OCI-LY1 (cell line): Measurements from ENCODE around the gene LGALS12.

Source experiments
- H2AFZ ChIP-seq: fragments of 200-600 bp; sonication (generic), shearing (Covaris generic); 2 replicates; pipeline ENCODE4 v1.6.0; 2014; ENCODE audit warnings: antibody characterized with exemption, mild to moderate bottlenecking, low read length
- H3F3A ChIP-seq: fragments of 200-600 bp; sonication (generic), shearing (Covaris generic); 2 replicates; pipeline ENCODE4 v1.6.0; 2014; ENCODE audit warnings: mild to moderate bottlenecking, antibody characterized with exemption, low read length, moderate library complexity; ENCODE audit not compliant: insufficient read depth
- H3K27ac ChIP-seq: fragments of 200-600 bp; sonication (generic); 2 replicates; pipeline ENCODE4 v1.5.1; 2014; ENCODE audit warnings: low read length, mixed run types, mild to moderate bottlenecking, low read depth; ENCODE audit not compliant: poor library complexity, severe bottlenecking
- H3K27me3 ChIP-seq: fragments of 200-600 bp; sonication (generic); 2 replicates; pipeline ENCODE4 v1.6.0; 2014; ENCODE audit warnings: antibody characterized with exemption, mild to moderate bottlenecking, low read length, moderate library complexity; ENCODE audit not compliant: insufficient read depth
- H3K36me3 ChIP-seq: fragments of 200-600 bp; sonication (generic); 2 replicates; pipeline ENCODE4 v1.6.1; 2014; ENCODE audit warnings: mild to moderate bottlenecking, antibody characterized with exemption, low read length, moderate library complexity, mixed read lengths; ENCODE audit not compliant: insufficient read depth
- H3K4me1 ChIP-seq: fragments of 200-600 bp; sonication (generic); 2 replicates; pipeline ENCODE4 v1.5.1; 2014; ENCODE audit warnings: mild to moderate bottlenecking, low read length, moderate library complexity; ENCODE audit not compliant: insufficient read depth, severe bottlenecking
- H3K4me2 ChIP-seq: fragments of 200-600 bp; sonication (generic), shearing (Covaris generic); 2 replicates; pipeline ENCODE4 v1.6.1; 2014; ENCODE audit warnings: low read length
- H3K4me3 ChIP-seq: fragments of 200-600 bp; sonication (generic); 2 replicates; pipeline ENCODE4 v1.5.1; 2014; ENCODE audit warnings: low read length, low read depth, mild to moderate bottlenecking, mixed read lengths; ENCODE audit not compliant: poor library complexity, severe bottlenecking
- H3K79me2 ChIP-seq: fragments of 200-600 bp; shearing (Covaris generic); 2 replicates; pipeline ENCODE4 v1.6.1; 2016; ENCODE audit warnings: mixed run types, low read length, mixed read lengths; ENCODE audit not compliant: insufficient read depth
- H3K9ac ChIP-seq: fragments of 200-600 bp; sonication (generic), shearing (Covaris generic); 2 replicates; pipeline ENCODE4 v1.6.1; 2014; ENCODE audit warnings: mild to moderate bottlenecking, low read length, mixed read lengths
- H3K9me2 ChIP-seq: fragments of 200-600 bp; sonication (generic), shearing (Covaris generic); 2 replicates; pipeline ENCODE4 v1.6.1; 2014; ENCODE audit warnings: low read depth, mild to moderate bottlenecking, low read length, mixed read lengths
- H3K9me3 ChIP-seq: fragments of 200-600 bp; shearing (Covaris generic); 2 replicates; pipeline ENCODE4 v1.6.1; 2014; ENCODE audit warnings: low read length, mixed read lengths
- H4K20me1 ChIP-seq: fragments of 200-600 bp; sonication (generic), shearing (Covaris generic); 2 replicates; pipeline ENCODE4 v1.6.0; 2016; ENCODE audit warnings: mild to moderate bottlenecking, low read length; ENCODE audit not compliant: insufficient read depth
- CTCF ChIP-seq: fragments of 200-600 bp; sonication (generic), shearing (Covaris generic); IDR thresholded peaks from 2 replicates; pipeline ENCODE4 v1.5.1; 2017; ENCODE audit warnings: mild to moderate bottlenecking, antibody characterized with exemption, low read length, moderate library complexity, mixed read lengths
- EZH2 ChIP-seq: fragments of 200-600 bp; sonication (generic), shearing (Covaris generic); IDR thresholded peaks from 2 replicates; pipeline ENCODE4 v1.8.0; 2017; ENCODE audit warnings: borderline replicate concordance, mixed run types, mild to moderate bottlenecking, antibody characterized with exemption, low read length, moderate library complexity, mixed read lengths

The LGALS12 gene

GRCh38 chr11:63564784-63565350 is 59.0 kb downstream of the LGALS12 start:
- Histone ChIP-seq H3K27me3 (no peaks in the 10 kb centered on the region), H3K9me3 (no peaks in the 10 kb centered on the region), H3K4me3 (no peak overlapping the region), H3F3A (no peaks in the 10 kb centered on the region; the same call in 1 of the 2 replicates), H3K36me3 (no peaks in the 10 kb centered on the region), H3K27ac (peak overlapping the region; percentile 94), H4K20me1 (no peaks in the 10 kb centered on the region), H3K4me1 (peaks cover 55% of the 10 kb centered on the region), H2AFZ (no peak overlapping the region), H3K79me2 (no peaks in the 10 kb centered on the region), H3K4me2 (no peak overlapping the region), H3K9ac (no peak overlapping the region), H3K9me2 (no peaks in the 10 kb centered on the region)
- TF ChIP-seq CTCF (no peak), EZH2 (no peak)
